IMR-90 (cell line): ENCODE measurements around the gene AUTS2.

ENCODE experiments used
- BHLHE40 ChIP-seq: fragments of 150-350 bp; IDR thresholded peaks from 2 replicates; pipeline ENCODE4 v1.6.1; 2016; ENCODE audit warnings: mild to moderate bottlenecking, low read depth, low read length
- TF ChIP-seq, protein P1 (sequence below): fragments of 150-350 bp; IDR thresholded peaks from 2 replicates; pipeline ENCODE4 v1.6.1; 2016; ENCODE audit warnings: low read depth, mild to moderate bottlenecking, low read length, moderate library complexity, borderline replicate concordance
- TF ChIP-seq, protein P2 (sequence below): conservative IDR thresholded peaks from 2 replicates; pipeline ENCODE4 v1.5.1; 2012; ENCODE audit warnings: mild to moderate bottlenecking, low read depth, low read length, improper control_type of control experiment

DNA sequence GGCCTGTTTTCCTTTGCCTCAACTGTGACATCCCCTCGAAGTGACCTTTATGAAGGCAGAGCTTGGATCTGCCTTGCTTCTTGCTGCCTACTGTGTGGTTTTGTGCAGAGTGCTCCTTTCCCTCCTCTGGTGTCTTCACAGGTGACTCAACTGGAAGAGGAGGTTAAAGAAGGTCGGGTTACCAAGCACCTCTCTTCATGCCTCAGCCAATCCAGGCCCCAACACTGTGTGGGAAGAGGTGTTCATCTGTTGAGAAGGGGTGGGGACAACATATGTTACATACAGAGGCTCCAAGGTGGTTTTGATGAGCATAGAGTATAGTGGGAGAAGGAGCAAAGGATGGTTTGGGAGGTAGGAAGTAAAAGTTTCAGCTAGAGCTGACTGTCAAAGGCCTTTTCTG, 155.7 kb downstream of the AUTS2 start:
- TF ChIP-seq, protein P1, sequence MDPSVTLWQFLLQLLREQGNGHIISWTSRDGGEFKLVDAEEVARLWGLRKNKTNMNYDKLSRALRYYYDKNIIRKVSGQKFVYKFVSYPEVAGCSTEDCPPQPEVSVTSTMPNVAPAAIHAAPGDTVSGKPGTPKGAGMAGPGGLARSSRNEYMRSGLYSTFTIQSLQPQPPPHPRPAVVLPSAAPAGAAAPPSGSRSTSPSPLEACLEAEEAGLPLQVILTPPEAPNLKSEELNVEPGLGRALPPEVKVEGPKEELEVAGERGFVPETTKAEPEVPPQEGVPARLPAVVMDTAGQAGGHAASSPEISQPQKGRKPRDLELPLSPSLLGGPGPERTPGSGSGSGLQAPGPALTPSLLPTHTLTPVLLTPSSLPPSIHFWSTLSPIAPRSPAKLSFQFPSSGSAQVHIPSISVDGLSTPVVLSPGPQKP: no peak
- TF ChIP-seq, protein P2, sequence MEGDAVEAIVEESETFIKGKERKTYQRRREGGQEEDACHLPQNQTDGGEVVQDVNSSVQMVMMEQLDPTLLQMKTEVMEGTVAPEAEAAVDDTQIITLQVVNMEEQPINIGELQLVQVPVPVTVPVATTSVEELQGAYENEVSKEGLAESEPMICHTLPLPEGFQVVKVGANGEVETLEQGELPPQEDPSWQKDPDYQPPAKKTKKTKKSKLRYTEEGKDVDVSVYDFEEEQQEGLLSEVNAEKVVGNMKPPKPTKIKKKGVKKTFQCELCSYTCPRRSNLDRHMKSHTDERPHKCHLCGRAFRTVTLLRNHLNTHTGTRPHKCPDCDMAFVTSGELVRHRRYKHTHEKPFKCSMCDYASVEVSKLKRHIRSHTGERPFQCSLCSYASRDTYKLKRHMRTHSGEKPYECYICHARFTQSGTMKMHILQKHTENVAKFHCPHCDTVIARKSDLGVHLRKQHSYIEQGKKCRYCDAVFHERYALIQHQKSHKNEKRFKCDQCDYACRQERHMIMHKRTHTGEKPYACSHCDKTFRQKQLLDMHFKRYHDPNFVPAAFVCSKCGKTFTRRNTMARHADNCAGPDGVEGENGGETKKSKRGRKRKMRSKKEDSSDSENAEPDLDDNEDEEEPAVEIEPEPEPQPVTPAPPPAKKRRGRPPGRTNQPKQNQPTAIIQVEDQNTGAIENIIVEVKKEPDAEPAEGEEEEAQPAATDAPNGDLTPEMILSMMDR: no peak
- TF ChIP-seq BHLHE40: no peak
